Neural progenitor cell (in vitro differentiated cells): ENCODE data around the gene WFDC6. TPM values are rescaled to one million over a fixed set of nuclear protein-coding genes. Genes with fewer than 3 reads are reported as not detected.

Source experiments
- DNase-seq: peaks from one replicate; pipeline ENCODE4 v3.0.0-alpha.2; 2016; ENCODE audit warnings: low spot score
- H2AFZ ChIP-seq: fragments of 200-600 bp; sonication (generic); replicated peaks from 2 replicates; pipeline ENCODE4 v1.6.1; 2016; ENCODE audit warnings: antibody characterized with exemption
- H3F3A ChIP-seq: fragments of 200-600 bp; sonication (generic); 2 replicates; pipeline ENCODE4 v1.6.1; 2016; ENCODE audit warnings: antibody characterized with exemption, low read depth
- H3K27ac ChIP-seq: fragments of 200-600 bp; sonication (generic); 2 replicates; pipeline ENCODE4 v1.5.1; 2016; ENCODE audit warnings: mild to moderate bottlenecking
- H3K27me3 ChIP-seq: fragments of 200-600 bp; sonication (generic); 2 replicates; pipeline ENCODE4 v1.6.1; 2016; ENCODE audit warnings: mild to moderate bottlenecking, moderate library complexity
- H3K36me3 ChIP-seq: fragments of 200-600 bp; sonication (generic); 2 replicates; pipeline ENCODE4 v1.5.1; 2016
- H3K4me1 ChIP-seq: fragments of 200-600 bp; sonication (generic); 2 replicates; pipeline ENCODE4 v1.6.1; 2016; ENCODE audit warnings: mixed run types
- H3K4me2 ChIP-seq: fragments of 200-600 bp; sonication (generic); 2 replicates; pipeline ENCODE4 v1.6.1; 2016
- H3K4me3 ChIP-seq: fragments of 200-600 bp; sonication (generic); 2 replicates; pipeline ENCODE4 v1.5.1; 2016
- H3K79me2 ChIP-seq: fragments of 200-600 bp; sonication (generic); 2 replicates; pipeline ENCODE4 v1.6.1; 2016; ENCODE audit warnings: low read depth
- H3K9ac ChIP-seq: fragments of 200-600 bp; sonication (generic); 2 replicates; pipeline ENCODE4 v1.6.1; 2016
- H3K9me3 ChIP-seq: fragments of 200-600 bp; sonication (generic); 2 replicates; pipeline ENCODE4 v1.5.1; 2016; ENCODE audit warnings: low read depth
- H4K20me1 ChIP-seq: fragments of 200-600 bp; sonication (generic); 2 replicates; pipeline ENCODE4 v1.6.1; 2016; ENCODE audit warnings: low read depth
- H3K27ac Mint-ChIP-seq: 3 replicates; pipeline ENCODE4 v1.8.0; 2021; ENCODE audit warnings: mixed read lengths
- H3K27me3 Mint-ChIP-seq: 2 replicates; pipeline ENCODE4 v1.8.0; 2022; ENCODE audit warnings: low read depth, mild to moderate bottlenecking, inconsistent platforms, moderate library complexity, mixed read lengths; ENCODE audit not compliant: insufficient read depth
- H3K36me3 Mint-ChIP-seq: 3 replicates; pipeline ENCODE4 v1.8.0; 2021; ENCODE audit warnings: mixed read lengths
- H3K4me1 Mint-ChIP-seq: 3 replicates; pipeline ENCODE4 v1.8.0; 2021; ENCODE audit warnings: mixed read lengths
- H3K4me3 Mint-ChIP-seq: 3 replicates; pipeline ENCODE4 v1.8.0; 2021; ENCODE audit warnings: mild to moderate bottlenecking, moderate library complexity, mixed read lengths
- H3K9me3 Mint-ChIP-seq: 3 replicates; pipeline ENCODE4 v1.8.0; 2020; ENCODE audit warnings: mixed read lengths
- CTCF ChIP-seq: fragments of 200-600 bp; sonication (generic); IDR thresholded peaks from 2 replicates; pipeline ENCODE4 v1.5.1; 2017; ENCODE audit warnings: antibody characterized with exemption, mild to moderate bottlenecking
- EZH2 ChIP-seq: fragments of 200-600 bp; sonication (generic); IDR thresholded peaks from 2 replicates; pipeline ENCODE4 v1.6.1; 2017; ENCODE audit warnings: antibody characterized with exemption, mild to moderate bottlenecking, moderate library complexity
- EZH2phosphoT487 ChIP-seq: fragments of 200-600 bp; sonication (generic); IDR thresholded peaks from 2 replicates; pipeline ENCODE4 v1.6.1; 2017; ENCODE audit warnings: antibody characterized with exemption
- total RNA-seq: library from RNA; depleted of rRNA; stranded (reverse); fragments of >200 nt; gene quantifications from 2 replicates; pipeline ENCODE4 v1.2.3, GENCODE V29; 2015; ENCODE audit warnings: low replicate concordance

The WFDC6 gene
- total RNA-seq, 1 donor from 2014 or later: not detected

DNA sequence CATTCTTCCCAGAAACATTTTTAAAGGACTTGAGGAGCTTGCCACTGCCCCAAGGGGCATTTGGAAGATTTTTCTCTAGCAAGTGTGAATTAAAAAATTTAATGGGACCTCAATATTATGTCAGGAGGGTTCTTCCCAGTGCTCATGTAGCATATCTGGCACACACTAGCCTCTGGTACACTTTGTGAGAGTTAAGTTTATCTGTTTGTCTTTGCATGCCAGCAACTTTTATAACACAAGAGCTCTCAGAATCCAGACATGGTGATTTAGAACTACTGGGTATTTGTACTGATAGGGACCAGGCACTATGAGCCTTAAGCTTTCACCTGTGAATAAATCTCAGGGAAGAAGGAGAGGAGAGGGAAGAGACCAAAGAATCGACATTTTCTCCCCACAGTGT, 36.7 kb downstream of the WFDC6 start:
- no peaks in the 10 kb centered on the region for H3K27me3 ChIP-seq
- no peak overlapping the region for H3K27ac ChIP-seq
- no peaks in the 10 kb centered on the region for H3K36me3 ChIP-seq
- Mint-ChIP-seq H3K4me1 (no peaks in the 10 kb centered on the region), H3K9me3 (no peaks in the 10 kb centered on the region), H3K4me3 (no peak overlapping the region), H3K27ac (no peak overlapping the region), H3K36me3 (no peaks in the 10 kb centered on the region), H3K27me3 (no peaks in the 10 kb centered on the region)
- no peaks in the 10 kb centered on the region for H3F3A ChIP-seq
- no peaks in the 10 kb centered on the region for H3K79me2 ChIP-seq
- no peak overlapping the region for H3K4me3 ChIP-seq
- H3K4me1 ChIP-seq: no peaks in the 10 kb centered on the region
- TF ChIP-seq EZH2phosphoT487: no peak
- no peak for TF ChIP-seq EZH2
- TF ChIP-seq CTCF: no peak
- H3K9ac ChIP-seq: no peak overlapping the region
- H3K4me2 ChIP-seq: no peak overlapping the region
- H3K9me3 ChIP-seq: no peaks in the 10 kb centered on the region
- H2AFZ ChIP-seq: no peak overlapping the region
- H4K20me1 ChIP-seq: no peaks in the 10 kb centered on the region
- no peak for DNase-seq

GRCh38 chr20:45501600-45501999, 37.7 kb downstream of the WFDC6 start:
- Histone ChIP-seq H3K4me3 (no peak overlapping the region), H3K79me2 (no peaks in the 10 kb centered on the region), H2AFZ (no peak overlapping the region), H3K9ac (no peak overlapping the region), H3K9me3 (no peaks in the 10 kb centered on the region), H3F3A (no peaks in the 10 kb centered on the region), H3K4me2 (no peak overlapping the region), H3K27ac (no peak overlapping the region), H3K36me3 (no peaks in the 10 kb centered on the region), H3K4me1 (no peaks in the 10 kb centered on the region), H4K20me1 (no peaks in the 10 kb centered on the region), H3K27me3 (no peaks in the 10 kb centered on the region)
- no peak overlapping the region for H3K4me3 Mint-ChIP-seq
- H3K4me1 Mint-ChIP-seq: no peaks in the 10 kb centered on the region
- H3K9me3 Mint-ChIP-seq: no peaks in the 10 kb centered on the region
- no peaks in the 10 kb centered on the region for H3K36me3 Mint-ChIP-seq
- H3K27ac Mint-ChIP-seq: no peak overlapping the region
- DNase-seq: no peak
- no peaks in the 10 kb centered on the region for H3K27me3 Mint-ChIP-seq
- TF ChIP-seq CTCF: no peak
- TF ChIP-seq EZH2: no peak
- no peak for TF ChIP-seq EZH2phosphoT487

GRCh38 chr20:45500022-45500421, 39.3 kb downstream of the WFDC6 start:
- no peaks in the 10 kb centered on the region for H3K27me3 Mint-ChIP-seq
- no peak overlapping the region for H2AFZ ChIP-seq

More at GRCh38 chr20:45500022-45500421, 39.3 kb downstream of the WFDC6 start:
- Histone ChIP-seq H3K9ac (no peak overlapping the region), H3F3A (no peaks in the 10 kb centered on the region), H3K79me2 (no peaks in the 10 kb centered on the region), H3K4me2 (no peak overlapping the region), H4K20me1 (no peaks in the 10 kb centered on the region), H3K36me3 (no peaks in the 10 kb centered on the region), H3K9me3 (no peaks in the 10 kb centered on the region), H3K27ac (no peak overlapping the region), H3K27me3 (no peaks in the 10 kb centered on the region), H3K4me3 (no peak overlapping the region), H3K4me1 (no peaks in the 10 kb centered on the region)
- Mint-ChIP-seq H3K4me1 (no peaks in the 10 kb centered on the region), H3K27ac (no peak overlapping the region), H3K9me3 (no peaks in the 10 kb centered on the region), H3K4me3 (no peak overlapping the region), H3K36me3 (no peaks in the 10 kb centered on the region)
- TF ChIP-seq EZH2 (no peak), EZH2phosphoT487 (no peak), CTCF (no peak)
- DNase-seq: no peak
